Measurements from ENCODE around the gene EVI5.
A peak's percentile ranks its signal among the peaks of the same experiment; 100 is the strongest.

EVI5 gene

DNA sequence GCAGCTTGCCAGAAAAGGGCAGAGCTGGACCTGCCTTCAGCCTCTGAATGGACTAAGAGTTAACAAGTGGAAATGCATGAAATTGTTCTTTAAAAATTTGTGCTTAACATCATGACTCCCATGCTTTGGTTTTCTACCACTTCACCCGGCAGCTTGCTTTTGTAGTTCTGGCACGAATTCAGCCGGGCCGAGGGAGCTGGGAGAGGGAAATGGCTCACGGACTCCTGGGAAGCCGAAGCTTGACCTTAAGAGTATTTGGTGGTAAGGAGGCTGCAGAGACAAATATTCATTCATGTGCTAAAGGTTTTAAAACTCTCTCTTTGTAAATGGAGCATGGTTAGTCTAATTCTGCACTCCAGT, 281.0 kb downstream of the EVI5 start:
- Histone ChIP-seq H3K79me2 (ENCODE audit: insufficient read depth, low read length) (no peaks in the 10 kb centered on the region), H3K4me3 (ENCODE audit: low read depth in 1 of 2, low read length in 2 of 2) (no peak overlapping the region), H3K4me2 (ENCODE audit: insufficient read depth, low read length) (peak overlapping the region; percentile 52), H3K27me3 (ENCODE audit: insufficient read depth, low read length, poor library complexity) (no peaks in the 10 kb centered on the region), H3K9me3 (ENCODE audit: insufficient read depth, low read length, severe bottlenecking) (no peaks in the 10 kb centered on the region), H2AFZ (ENCODE audit: low read depth, low read length) (peak overlapping the region; percentile 58), H4K20me1 (ENCODE audit: insufficient read depth, low read length) (no peaks in the 10 kb centered on the region), H3K36me3 (ENCODE audit: insufficient read depth, low read length) (no peaks in the 10 kb centered on the region), H3K27ac (ENCODE audit: low read length) (peak overlapping the region; percentile 91), H3K4me1 (ENCODE audit: insufficient read depth, low read length) (peaks cover 45% of the 10 kb centered on the region), H3K9ac (ENCODE audit: low read depth, low read length) (peak overlapping the region; percentile 49)
- no peak for DNase-seq
- TF ChIP-seq, protein P1, sequence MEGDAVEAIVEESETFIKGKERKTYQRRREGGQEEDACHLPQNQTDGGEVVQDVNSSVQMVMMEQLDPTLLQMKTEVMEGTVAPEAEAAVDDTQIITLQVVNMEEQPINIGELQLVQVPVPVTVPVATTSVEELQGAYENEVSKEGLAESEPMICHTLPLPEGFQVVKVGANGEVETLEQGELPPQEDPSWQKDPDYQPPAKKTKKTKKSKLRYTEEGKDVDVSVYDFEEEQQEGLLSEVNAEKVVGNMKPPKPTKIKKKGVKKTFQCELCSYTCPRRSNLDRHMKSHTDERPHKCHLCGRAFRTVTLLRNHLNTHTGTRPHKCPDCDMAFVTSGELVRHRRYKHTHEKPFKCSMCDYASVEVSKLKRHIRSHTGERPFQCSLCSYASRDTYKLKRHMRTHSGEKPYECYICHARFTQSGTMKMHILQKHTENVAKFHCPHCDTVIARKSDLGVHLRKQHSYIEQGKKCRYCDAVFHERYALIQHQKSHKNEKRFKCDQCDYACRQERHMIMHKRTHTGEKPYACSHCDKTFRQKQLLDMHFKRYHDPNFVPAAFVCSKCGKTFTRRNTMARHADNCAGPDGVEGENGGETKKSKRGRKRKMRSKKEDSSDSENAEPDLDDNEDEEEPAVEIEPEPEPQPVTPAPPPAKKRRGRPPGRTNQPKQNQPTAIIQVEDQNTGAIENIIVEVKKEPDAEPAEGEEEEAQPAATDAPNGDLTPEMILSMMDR (IDR thresholded peaks at IDR 0.05; ENCODE audit: borderline replicate concordance, extremely low read depth, low read length, poor library complexity, severe bottlenecking), result no peak
- no peak for TF ChIP-seq EZH2 (IDR thresholded peaks at IDR 0.05; ENCODE audit: borderline replicate concordance, low read depth, low read length, severe bottlenecking)
- no peak for ATAC-seq (ENCODE audit: insufficient read depth, low read depth)

DNA sequence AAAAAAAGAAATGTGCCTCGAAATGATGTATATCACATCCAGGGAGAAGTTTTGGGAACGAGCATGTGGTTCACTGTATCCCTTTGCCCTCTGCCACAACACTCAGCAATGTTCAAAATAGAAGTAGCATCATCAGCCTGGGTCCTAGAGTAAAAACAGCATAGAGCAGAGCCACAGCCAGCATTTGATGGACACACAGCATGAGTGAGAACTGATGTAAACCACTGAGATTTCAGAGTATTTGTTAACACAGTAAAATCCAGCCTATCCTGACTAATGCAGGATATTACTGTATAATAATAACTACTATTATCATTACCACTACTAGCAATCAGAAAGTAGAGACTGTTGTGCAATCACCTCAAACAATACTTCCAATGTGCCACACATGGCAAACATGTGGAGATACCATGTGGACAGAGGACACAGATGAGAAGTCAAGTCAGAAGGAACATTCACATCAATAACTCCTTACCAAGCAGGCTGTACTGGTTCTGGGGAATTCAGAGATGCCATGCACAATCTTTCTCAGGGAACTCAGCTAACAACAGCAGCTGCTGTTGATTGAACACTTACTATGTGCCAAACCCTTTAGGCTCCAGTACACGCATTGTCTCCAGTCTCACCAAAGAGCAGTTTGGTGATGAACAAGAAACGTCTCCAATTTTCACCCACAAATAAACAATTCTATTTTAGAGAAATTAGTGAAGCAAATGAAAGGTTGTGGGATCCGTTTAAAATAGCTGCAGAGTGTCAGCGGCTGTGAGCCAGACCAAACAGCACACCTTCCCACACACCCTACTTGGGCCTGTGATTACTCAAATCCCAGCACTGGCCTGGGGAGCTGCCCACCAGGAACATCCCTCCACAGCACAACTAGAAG, 281.6 kb downstream of the EVI5 start:
- peaks cover 45% of the 10 kb centered on the region for H3K4me1 ChIP-seq (ENCODE audit: insufficient read depth, low read length)
- no peaks in the 10 kb centered on the region for H3K79me2 ChIP-seq (ENCODE audit: insufficient read depth, low read length)
- H3K27me3 ChIP-seq (ENCODE audit: insufficient read depth, low read length, poor library complexity), result no peaks in the 10 kb centered on the region
- H2AFZ ChIP-seq (ENCODE audit: low read depth, low read length), result peak overlapping the region; percentile 58
- H4K20me1 ChIP-seq (ENCODE audit: insufficient read depth, low read length), result no peaks in the 10 kb centered on the region
- ATAC-seq (ENCODE audit: insufficient read depth, low read depth) (no peak), DNase-seq (no peak)
- H3K4me3 ChIP-seq (ENCODE audit: low read depth in 1 of 2, low read length in 2 of 2), result no peak overlapping the region
- peak overlapping the region; percentile 49 for H3K9ac ChIP-seq (ENCODE audit: low read depth, low read length)
- H3K4me2 ChIP-seq (ENCODE audit: insufficient read depth, low read length), result no peak overlapping the region
- TF ChIP-seq EZH2 (IDR thresholded peaks at IDR 0.05; ENCODE audit: borderline replicate concordance, low read depth, low read length, severe bottlenecking), result no peak
- TF ChIP-seq, protein P1 (IDR thresholded peaks at IDR 0.05; ENCODE audit: borderline replicate concordance, extremely low read depth, low read length, poor library complexity, severe bottlenecking), result no peak
- H3K36me3 ChIP-seq (ENCODE audit: insufficient read depth, low read length), result no peaks in the 10 kb centered on the region
- no peaks in the 10 kb centered on the region for H3K9me3 ChIP-seq (ENCODE audit: insufficient read depth, low read length, severe bottlenecking)
- peak overlapping the region; percentile 91 for H3K27ac ChIP-seq (ENCODE audit: low read length)

DNA sequence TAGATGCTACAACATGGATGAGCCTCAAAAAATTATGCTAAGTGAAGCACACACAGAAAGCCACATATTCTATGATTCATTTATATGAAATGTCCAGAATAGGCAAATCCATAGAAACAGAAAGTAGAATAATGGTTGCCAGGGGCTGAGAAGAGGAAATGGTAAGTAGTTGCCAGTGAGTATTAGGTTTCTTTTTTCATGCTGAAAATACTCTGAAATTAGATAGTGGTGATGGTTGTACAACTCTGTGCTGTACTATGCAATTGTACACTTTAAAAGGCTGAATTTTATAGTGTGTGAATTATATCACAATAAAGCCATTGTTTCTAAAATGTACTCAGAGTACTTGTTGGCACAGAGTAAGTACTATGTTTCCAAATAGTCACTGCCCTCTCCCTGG, 282.7 kb downstream of the EVI5 start:
- H3K27me3 ChIP-seq (ENCODE audit: insufficient read depth, low read length, poor library complexity), result no peaks in the 10 kb centered on the region
- peak overlapping the region; percentile 91 for H3K27ac ChIP-seq (ENCODE audit: low read length)
- no peak overlapping the region for H3K4me2 ChIP-seq (ENCODE audit: insufficient read depth, low read length)
- ATAC-seq (ENCODE audit: insufficient read depth, low read depth) (no peak), DNase-seq (no peak)
- no peaks in the 10 kb centered on the region for H3K36me3 ChIP-seq (ENCODE audit: insufficient read depth, low read length)
- no peaks in the 10 kb centered on the region for H3K79me2 ChIP-seq (ENCODE audit: insufficient read depth, low read length)
- no peak overlapping the region for H3K4me3 ChIP-seq (ENCODE audit: low read depth in 1 of 2, low read length in 2 of 2)
- H2AFZ ChIP-seq (ENCODE audit: low read depth, low read length), result peak overlapping the region; percentile 26; the same call in 1 of the 2 replicates
- H4K20me1 ChIP-seq (ENCODE audit: insufficient read depth, low read length), result no peaks in the 10 kb centered on the region
- H3K9ac ChIP-seq (ENCODE audit: low read depth, low read length), result no peak overlapping the region
- no peak for TF ChIP-seq EZH2 (IDR thresholded peaks at IDR 0.05; ENCODE audit: borderline replicate concordance, low read depth, low read length, severe bottlenecking)
- TF ChIP-seq, protein P1 (IDR thresholded peaks at IDR 0.05; ENCODE audit: borderline replicate concordance, extremely low read depth, low read length, poor library complexity, severe bottlenecking), result no peak
- peaks cover 46% of the 10 kb centered on the region for H3K4me1 ChIP-seq (ENCODE audit: insufficient read depth, low read length)
- no peaks in the 10 kb centered on the region for H3K9me3 ChIP-seq (ENCODE audit: insufficient read depth, low read length, severe bottlenecking)

Data from DND-41 (cell line).